Transverse colon (tissue), 3 donors: ENCODE data around the gene OBSCN.

ENCODE experiments used
- CTCF ChIP-seq, 5 experiments: fragments of 200-600 bp in 3 of 5; fragments of 450-650 bp in 2 of 5; sonication (generic) in 3 of 5; IDR thresholded peaks; 1 replicate in 2 of 5; 2 replicates in 3 of 5; pipeline ENCODE4 v1.5.1; 2016 to 2017; ENCODE audit warnings: antibody characterized with exemption in 5 of 5, inconsistent platforms in 3 of 5, mild to moderate bottlenecking in 2 of 5, moderate library complexity in 1 of 5
- EP300 ChIP-seq: sonication (generic); formaldehyde crosslinking; IDR thresholded peaks from one replicate; pipeline ENCODE4 v1.6.1; 2017; ENCODE audit warnings: antibody characterized with exemption, low read depth
- POLR2A ChIP-seq: fragments of 450-650 bp; IDR thresholded peaks from one replicate; pipeline ENCODE4 v1.6.1; 2016; ENCODE audit warnings: antibody characterized with exemption, mild to moderate bottlenecking, moderate library complexity

- no peak for TF ChIP-seq POLR2A
- TF ChIP-seq CTCF (IDR thresholded peaks at IDR 0.05) = no peak
- TF ChIP-seq EP300 = no peak
These were observed 90.0 kb downstream of the OBSCN start for GRCh38 chr1:228297822-228298221.
